HG02938 (cell line): ENCODE results near the gene SPCS2.
"Not testable (repeated sequence)": the region's sequence is repeated elsewhere in the genome, so short reads cannot be mapped to it uniquely, and the experiment has no call there.

ENCODE experiments used
- ATAC-seq: cut with Tn5 transposase; IDR thresholded peaks from one replicate; pipeline ENCODE4 v1.9.1; 2021; ENCODE audit warnings: mild to moderate bottlenecking, moderate library complexity; ENCODE audit not compliant: unreplicated experiment

SPCS2 gene

DNA sequence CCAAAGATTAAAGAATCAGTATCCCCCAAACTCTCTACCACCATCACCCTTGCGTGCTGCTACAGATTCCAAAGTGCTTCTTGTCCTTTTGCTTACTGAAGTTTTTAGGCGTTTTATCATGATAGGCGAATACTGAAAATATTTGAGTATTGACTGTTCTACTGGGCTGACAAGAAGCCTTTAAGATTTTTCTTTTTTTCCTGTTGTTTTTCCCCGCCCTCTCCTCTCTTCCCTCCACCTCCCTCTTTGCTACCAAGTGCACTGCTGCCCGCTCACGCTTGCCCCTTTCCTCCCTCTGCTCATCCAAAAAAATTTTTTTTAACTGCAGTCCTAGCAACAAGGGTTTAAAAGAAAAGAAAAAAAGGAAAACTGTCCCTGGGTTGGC, 679 bp downstream of the SPCS2 start:
- ATAC-seq, result no peak

- no peak for ATAC-seq
These were observed 1.4 kb downstream of the SPCS2 start for GRCh38 chr11:74950374-74950969.

- no peak for ATAC-seq
These were observed 2.2 kb downstream of the SPCS2 start for GRCh38 chr11:74951226-74951625.

- ATAC-seq, result no peak
These were observed 3.7 kb downstream of the SPCS2 start for GRCh38 chr11:74952752-74953151.

GRCh38 chr11:74953451-74953850, 4.4 kb downstream of the SPCS2 start:
- no peak for ATAC-seq

DNA sequence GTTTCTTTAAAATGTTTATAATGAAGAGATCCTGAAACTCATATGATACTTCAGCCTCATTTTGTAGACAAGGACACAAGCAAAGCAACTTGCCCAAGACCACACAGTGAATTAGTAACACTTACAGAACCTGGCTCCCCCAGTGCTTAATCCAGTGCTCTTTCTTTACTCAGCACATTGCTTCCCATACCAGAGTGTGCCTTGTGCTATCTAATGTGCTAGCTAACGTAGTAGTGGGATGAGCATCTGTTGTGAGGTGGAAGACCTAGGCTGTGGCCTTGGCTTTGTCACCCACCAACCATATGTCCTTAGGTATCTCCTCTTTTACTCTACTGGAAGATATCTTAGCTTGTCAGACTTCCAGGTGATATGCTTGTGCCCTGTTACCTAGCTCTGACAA, 5.1 kb downstream of the SPCS2 start:
- no peak for ATAC-seq

DNA sequence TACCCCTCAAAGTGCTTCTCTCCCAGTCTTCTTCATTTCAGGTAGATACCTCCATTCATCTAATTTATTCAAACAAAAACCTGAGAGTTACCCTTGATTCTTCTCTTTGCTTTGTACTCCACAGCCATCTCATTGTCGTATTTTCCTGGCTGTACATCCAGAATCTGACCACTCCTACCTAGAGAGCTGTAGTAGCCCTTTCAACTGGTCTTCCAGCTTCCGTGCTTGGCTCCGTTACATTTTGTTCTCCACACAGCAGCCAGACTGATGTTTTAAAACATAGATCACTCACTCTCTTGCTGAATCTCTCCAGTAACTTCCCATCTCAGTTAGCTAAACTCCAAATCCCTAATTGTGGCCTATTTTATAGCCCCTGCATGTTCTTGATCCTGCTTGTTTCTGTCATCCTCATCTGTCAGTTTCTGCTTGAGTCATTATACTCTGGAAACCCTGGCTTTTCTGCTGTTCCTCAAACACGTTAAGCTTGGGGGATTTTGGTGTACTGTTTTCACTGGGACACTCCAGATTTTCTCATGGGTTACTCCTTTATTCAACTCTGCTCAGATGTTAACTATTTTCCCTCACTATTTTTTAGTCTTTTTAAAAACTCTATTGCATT, 7.4 kb downstream of the SPCS2 start:
- no peak for ATAC-seq

GRCh38 chr11:74957937-74958629, 9.0 kb downstream of the SPCS2 start:
- no peak for ATAC-seq

DNA sequence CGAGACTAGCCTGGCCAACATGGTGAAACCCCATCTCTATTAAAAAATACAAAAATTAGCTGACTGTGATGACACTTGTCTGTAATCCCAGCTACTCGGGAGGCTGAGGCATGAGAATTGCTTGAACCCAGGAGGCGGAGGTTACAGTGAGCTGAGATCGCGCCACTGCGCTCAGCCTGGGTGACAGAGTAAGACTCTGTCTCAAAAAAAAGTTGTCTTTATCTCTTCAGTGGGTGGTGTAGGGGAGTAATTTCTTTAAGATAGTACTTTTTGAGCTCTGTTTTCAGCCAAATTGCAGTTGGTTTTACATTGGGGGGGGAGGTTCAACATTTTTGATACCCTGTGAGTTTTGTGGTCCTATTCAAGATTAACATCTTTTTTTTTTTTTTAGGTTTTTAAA, 11.1 kb downstream of the SPCS2 start:
- not testable (repeated sequence) for ATAC-seq

GRCh38 chr11:74966651-74967050, 17.6 kb downstream of the SPCS2 start:
- no peak for ATAC-seq

DNA sequence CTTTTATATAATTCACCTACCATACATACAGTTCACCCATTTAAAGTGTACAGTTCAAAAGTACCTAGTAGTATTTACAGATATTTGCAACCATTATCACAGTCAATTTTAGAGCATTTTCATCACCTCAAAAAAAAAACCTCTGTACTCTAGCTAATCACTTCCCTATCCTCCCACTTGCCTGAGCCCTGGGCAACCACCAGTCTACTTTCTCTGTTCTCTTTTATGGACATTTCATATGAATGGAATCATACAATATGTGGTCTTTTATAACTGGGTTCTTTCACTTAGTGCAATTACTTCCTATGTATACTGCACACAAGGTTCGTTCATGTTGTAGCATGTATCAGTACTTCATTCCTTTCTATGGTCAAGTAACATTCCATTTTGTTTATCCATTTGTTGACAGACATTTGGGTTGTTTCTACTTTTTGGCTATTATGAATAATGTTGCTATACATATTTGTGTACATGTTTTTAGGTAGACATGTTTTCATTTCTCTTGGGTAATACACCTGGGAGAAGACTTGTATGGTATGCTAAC, 21.9 kb downstream of the SPCS2 start:
- no peak for ATAC-seq

- ATAC-seq, result no peak
These were observed 22.4 kb downstream of the SPCS2 start for GRCh38 chr11:74971424-74971823.

DNA sequence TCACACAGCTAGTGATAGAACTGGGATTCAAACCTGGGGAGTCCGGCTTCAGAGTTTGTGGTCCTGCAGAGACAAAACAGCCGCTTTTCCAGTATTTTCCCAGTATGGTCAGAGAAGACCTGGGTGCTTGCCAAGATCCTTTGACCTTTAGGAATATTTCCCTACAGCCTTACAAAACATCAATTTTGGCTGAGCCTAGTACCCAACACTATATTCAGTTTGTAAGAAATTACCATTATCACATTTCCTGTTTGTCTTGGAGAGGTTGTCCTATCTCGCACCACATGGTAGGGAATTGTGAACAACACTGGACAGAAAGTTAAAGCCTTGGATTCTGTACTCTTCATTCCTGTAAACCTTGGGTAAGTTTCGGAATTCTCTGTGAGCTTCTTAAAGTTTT, 29.0 kb downstream of the SPCS2 start:
- ATAC-seq, result no peak

GRCh38 chr11:74980634-74981033, 31.6 kb downstream of the SPCS2 start:
- no peak for ATAC-seq

- ATAC-seq, result no peak
These were observed 32.8 kb downstream of the SPCS2 start for GRCh38 chr11:74981888-74982287.

GRCh38 chr11:74984070-74984469, 35.0 kb downstream of the SPCS2 start:
- no peak for ATAC-seq

- ATAC-seq, result no peak
These were observed 35.7 kb downstream of the SPCS2 start for GRCh38 chr11:74984730-74985129.

DNA sequence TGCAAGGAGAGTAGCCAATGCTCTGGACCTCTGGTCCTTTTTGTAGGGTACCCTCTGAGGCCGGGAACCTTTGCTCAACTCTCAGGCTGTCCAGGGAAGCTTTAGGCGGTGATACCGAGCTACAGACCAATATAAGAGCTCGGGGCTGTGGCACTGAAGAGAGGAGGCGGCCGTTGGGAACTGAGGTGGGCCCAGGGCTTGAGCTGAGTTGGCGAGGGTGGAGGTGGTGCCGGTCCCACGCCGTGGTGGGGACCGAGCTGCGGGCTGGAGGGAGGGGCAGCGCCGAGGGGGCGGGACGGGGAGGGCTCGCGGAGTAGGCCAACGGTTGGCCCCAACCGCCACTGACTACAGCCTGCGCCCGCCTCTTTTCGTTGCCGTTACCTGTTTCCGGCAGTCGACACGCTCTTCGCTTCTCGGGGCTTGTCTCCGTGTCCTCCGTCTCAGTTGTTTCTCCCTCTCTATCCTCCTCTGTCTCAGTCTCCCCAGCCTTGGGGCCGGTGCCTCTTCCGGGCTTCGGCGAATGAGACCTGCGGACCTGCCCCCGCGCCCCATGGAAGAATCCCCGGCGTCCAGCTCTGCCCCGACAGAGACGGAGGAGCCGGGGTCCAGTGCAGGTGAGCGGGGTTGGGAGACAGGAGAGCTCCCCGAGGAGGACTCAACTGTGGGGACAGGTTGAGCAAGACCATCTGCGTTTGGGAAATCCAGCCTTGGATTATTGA, 39.6 kb downstream of the SPCS2 start, which contains the start of gene NEU3:
TSS of gene NEU3 (plus strand) at position 393 of the 719 bp plus-strand sequence. CDS start at position 521, 128 bp downstream.
- ATAC-seq, result peak; percentile 78

GRCh38 chr11:74989260-74989638, 40.2 kb downstream of the SPCS2 start:
- ATAC-seq, result no peak

DNA sequence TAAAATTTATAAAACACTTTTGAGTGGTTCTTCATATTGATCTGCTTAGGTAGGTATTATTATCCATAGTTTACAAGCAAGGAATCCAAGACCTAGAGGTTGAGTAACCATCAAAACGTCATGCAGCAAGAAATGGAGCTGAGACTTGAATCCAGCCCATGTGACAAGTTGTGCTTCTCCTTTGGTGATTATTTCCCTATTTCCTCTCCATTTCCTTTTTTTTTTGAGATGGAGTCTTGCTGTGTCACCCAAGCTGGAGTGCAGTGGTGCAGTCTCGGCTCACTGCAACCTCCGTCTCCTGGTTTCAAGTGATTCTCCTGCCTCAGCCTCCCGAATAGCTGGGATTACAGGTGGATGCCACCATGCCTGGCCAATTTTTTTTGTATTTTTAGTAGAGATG, 41.1 kb downstream of the SPCS2 start:
- ATAC-seq, result not testable (repeated sequence)

- ATAC-seq, result no peak
These were observed 41.9 kb downstream of the SPCS2 start for GRCh38 chr11:74990941-74991340.
